Upper lobe of right lung (tissue), 1 donor: ENCODE measurements around the gene LPCAT3. TPM values are rescaled to one million over a fixed set of nuclear protein-coding genes. Genes with fewer than 3 reads are reported as not detected.

Experiments used
- ATAC-seq: fragments of 200-7000 bp; cut with Tn5 transposase; one replicate; pipeline ENCODE4 v1.9.1; 2020; ENCODE audit warnings: mild to moderate bottlenecking, moderate library complexity
- DNase-seq: peaks from one replicate; pipeline ENCODE4 v3.0.0-alpha.2; 2020
- H3K27ac ChIP-seq: fragments of 200-600 bp; one replicate; pipeline ENCODE4 v1.8.0; 2022
- H3K27me3 ChIP-seq: fragments of 200-600 bp; one replicate; pipeline ENCODE4 v1.8.0; 2022; ENCODE audit warnings: mild to moderate bottlenecking
- H3K36me3 ChIP-seq: fragments of 200-600 bp; one replicate; pipeline ENCODE4 v1.8.0; 2022
- H3K4me1 ChIP-seq: fragments of 200-600 bp; one replicate; pipeline ENCODE4 v1.8.0; 2022
- H3K4me3 ChIP-seq: fragments of 200-600 bp; one replicate; pipeline ENCODE4 v1.8.0; 2022; ENCODE audit warnings: mild to moderate bottlenecking
- H3K9me3 ChIP-seq: fragments of 200-600 bp; one replicate; pipeline ENCODE4 v1.8.0; 2022
- intact Hi-C: fragments of 100-400 bp; cut with DNase I; formaldehyde crosslinking; loops from one replicate; pipeline ENCODE4 v1.11.0; 2022
- total RNA-seq: library from RNA; stranded (reverse); fragmentation: NEBNext Ultra II Directional; extraction: Animal tissue kit (Norgen Biotek cat#: 25700); gene quantifications from one replicate; pipeline ENCODE4 v1.2.1, GENCODE V29; 2021
- TF ChIP-seq, protein P1 (sequence below): fragments of 200-600 bp; IDR thresholded peaks from one replicate; pipeline ENCODE4 v1.8.0; 2022; ENCODE audit warnings: antibody characterized with exemption
- donor health status: DM: no; HTN: yes; CAD: no; lungs with severe emphysema.

Gene LPCAT3
- total RNA-seq, 1 donor from 2014 or later: 70.5 TPM

DNA sequence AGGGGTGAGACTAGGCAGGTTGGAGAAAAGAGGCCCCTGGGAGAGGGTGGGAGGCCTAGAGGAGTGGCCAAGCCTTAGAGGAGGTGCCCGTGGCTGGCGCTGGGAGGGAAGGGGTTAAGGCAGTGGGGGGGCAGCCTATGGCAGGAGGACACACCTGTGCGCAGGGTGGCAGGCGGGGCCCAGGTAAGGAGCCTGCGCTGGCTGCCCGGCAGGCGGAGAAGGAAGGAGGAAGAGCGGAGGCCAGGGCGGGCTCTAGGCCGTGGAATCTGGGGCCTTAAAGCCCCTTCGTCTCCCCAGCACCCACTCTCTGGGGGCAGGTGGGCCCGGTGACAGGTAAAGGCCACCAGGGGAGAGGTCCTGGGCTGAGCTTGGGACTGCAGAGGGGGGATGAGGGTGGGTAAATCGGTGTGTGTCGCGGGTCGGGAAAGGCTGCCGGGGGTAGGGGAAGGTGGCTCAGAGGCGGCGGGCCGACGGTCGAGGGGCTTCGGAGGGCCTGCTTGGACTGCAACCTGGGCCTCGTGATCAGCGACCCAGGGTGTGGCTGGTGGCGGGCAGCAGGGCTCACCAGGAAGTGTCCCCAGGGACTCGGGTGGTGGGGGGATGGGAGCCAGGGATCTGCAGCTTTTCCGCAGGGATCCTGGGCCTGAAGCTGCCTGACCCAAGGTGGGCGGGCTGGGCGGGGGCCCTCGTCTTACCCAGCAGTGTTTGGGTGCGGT lies 55.1 kb downstream of the LPCAT3 start:
- DNase-seq: peak; percentile 96
- H3K4me3 ChIP-seq: peak overlapping the region; percentile 46
- no peaks in the 10 kb centered on the region for H3K9me3 ChIP-seq
- TF ChIP-seq, protein P1, sequence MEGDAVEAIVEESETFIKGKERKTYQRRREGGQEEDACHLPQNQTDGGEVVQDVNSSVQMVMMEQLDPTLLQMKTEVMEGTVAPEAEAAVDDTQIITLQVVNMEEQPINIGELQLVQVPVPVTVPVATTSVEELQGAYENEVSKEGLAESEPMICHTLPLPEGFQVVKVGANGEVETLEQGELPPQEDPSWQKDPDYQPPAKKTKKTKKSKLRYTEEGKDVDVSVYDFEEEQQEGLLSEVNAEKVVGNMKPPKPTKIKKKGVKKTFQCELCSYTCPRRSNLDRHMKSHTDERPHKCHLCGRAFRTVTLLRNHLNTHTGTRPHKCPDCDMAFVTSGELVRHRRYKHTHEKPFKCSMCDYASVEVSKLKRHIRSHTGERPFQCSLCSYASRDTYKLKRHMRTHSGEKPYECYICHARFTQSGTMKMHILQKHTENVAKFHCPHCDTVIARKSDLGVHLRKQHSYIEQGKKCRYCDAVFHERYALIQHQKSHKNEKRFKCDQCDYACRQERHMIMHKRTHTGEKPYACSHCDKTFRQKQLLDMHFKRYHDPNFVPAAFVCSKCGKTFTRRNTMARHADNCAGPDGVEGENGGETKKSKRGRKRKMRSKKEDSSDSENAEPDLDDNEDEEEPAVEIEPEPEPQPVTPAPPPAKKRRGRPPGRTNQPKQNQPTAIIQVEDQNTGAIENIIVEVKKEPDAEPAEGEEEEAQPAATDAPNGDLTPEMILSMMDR: no peak
- H3K27me3 ChIP-seq: no peaks in the 10 kb centered on the region
- peaks cover 31% of the 10 kb centered on the region for H3K36me3 ChIP-seq
- H3K4me1 ChIP-seq: peaks cover 53% of the 10 kb centered on the region
- intact Hi-C loops: loop anchor here (10.0 kb wide), 1 partner anchor 152 kb away; no protein-coding TSS in a partner anchor
- ATAC-seq: peak; percentile 80
- H3K27ac ChIP-seq: peak overlapping the region; percentile 94

DNA sequence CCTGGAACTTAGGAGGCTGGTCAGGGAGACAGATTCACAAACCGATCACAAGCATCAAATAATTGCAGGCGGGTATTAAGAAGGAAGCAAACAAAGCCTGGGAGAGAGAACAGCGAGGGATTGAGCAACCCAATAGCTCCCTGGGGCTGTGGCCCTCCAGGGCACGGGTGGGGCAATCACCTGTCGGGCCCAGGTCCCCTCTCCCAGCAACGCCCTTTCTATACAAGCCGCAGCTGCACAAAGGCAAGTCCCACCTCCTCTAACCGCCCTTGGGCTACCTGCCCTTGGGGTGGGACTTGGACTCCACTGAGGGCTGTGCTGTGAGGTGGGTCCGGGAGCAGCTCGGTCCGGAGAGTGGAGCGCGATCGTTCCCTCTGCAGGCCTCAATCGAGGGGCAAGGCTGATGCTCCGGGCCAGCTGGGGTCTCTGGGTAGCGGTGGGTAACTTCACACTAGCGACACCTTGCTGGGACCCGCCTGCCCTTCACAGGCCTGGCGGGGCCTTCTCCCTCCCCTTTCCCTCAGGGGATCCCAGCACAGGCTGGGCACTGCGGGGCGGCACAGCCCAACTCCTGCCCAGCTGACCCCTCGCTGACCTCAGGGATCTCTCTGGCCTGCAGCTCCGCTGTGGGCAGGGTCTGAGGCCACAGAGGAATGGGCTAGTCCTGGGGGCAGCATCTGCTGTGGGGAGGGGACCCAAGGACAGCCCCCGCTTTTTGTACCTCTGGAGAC lies 55.8 kb downstream of the LPCAT3 start:
- intact Hi-C loops: loop anchor here (10.0 kb wide), 1 partner anchor 152 kb away; no protein-coding TSS in a partner anchor
- Histone ChIP-seq H3K4me1 (peaks cover 59% of the 10 kb centered on the region), H3K9me3 (no peaks in the 10 kb centered on the region), H3K36me3 (peaks cover 24% of the 10 kb centered on the region), H3K27me3 (no peaks in the 10 kb centered on the region), H3K4me3 (peak overlapping the region; percentile 46), H3K27ac (peak overlapping the region; percentile 94)
- TF ChIP-seq, protein P1: no peak
- peak; percentile 88 for DNase-seq
- ATAC-seq: peak; percentile 61

DNA sequence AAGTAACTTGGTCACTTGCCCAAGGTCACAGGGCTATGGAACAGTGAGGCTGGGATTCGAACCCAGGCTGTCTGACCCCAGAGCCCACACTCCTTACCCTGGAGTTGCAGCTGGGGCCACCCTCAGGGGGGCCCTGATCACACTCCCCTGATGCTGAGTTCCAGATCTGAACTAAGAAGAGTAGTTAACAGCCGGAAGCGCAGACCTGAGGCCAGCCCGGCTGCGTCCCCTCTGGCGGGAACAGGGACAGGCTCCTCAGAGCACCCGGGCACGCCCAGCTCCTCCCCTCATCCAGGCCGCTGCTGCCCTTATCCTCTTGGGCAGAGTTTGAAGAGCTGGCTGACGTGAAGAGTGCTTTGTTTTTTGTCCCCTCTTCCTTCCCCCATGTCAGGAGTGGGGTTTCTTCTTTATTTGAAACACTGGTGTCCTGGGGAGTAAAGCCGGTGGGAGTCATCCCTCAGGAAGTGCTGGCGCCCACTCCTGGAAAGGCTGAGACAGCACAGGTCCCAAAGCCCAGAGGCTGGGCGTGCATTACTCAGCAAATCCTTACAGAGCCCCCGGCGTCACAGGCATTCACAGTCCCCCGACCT lies 56.5 kb downstream of the LPCAT3 start:
- Histone ChIP-seq H3K27ac (peak overlapping the region; percentile 94), H3K36me3 (peaks cover 17% of the 10 kb centered on the region), H3K4me3 (peak overlapping the region; percentile 46), H3K27me3 (no peaks in the 10 kb centered on the region), H3K9me3 (no peaks in the 10 kb centered on the region), H3K4me1 (peaks cover 66% of the 10 kb centered on the region)
- peak; percentile 89 for DNase-seq
- TF ChIP-seq, protein P1: peak; percentile 42
- ATAC-seq: peak; percentile 56
- intact Hi-C loops: loop anchor here (10.0 kb wide), 1 partner anchor 153 kb away; no protein-coding TSS in a partner anchor

DNA sequence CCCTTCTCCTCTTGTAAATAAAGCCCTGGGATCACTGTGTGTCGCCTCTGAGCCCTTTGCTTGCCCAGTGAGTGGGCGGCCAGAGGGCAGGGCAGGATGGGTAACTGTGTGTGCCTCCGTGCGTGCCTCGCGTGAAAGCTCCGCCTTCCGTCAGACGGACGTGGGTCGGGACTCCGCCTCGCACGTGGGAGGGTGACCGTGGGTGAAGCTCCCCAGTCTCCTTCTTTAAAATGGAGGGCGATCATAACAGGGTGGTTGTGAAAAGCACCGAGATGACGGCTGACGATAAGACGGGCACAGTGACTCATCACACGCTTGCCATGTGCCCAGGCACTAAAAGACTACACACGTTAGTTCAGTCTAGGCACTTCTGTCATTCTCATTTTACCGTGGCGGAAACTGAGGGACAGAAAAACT lies 57.0 kb downstream of the LPCAT3 start:
- DNase-seq (peak; percentile 94), ATAC-seq (peak; percentile 63)
- peak overlapping the region; percentile 46 for H3K4me3 ChIP-seq
- H3K27ac ChIP-seq: peak overlapping the region; percentile 94
- H3K36me3 ChIP-seq: peaks cover 12% of the 10 kb centered on the region
- TF ChIP-seq, protein P1: no peak
- no peaks in the 10 kb centered on the region for H3K27me3 ChIP-seq
- peaks cover 67% of the 10 kb centered on the region for H3K4me1 ChIP-seq
- intact Hi-C loops: loop anchor here (10.0 kb wide), 1 partner anchor 154 kb away; no protein-coding TSS in a partner anchor
- no peaks in the 10 kb centered on the region for H3K9me3 ChIP-seq

DNA sequence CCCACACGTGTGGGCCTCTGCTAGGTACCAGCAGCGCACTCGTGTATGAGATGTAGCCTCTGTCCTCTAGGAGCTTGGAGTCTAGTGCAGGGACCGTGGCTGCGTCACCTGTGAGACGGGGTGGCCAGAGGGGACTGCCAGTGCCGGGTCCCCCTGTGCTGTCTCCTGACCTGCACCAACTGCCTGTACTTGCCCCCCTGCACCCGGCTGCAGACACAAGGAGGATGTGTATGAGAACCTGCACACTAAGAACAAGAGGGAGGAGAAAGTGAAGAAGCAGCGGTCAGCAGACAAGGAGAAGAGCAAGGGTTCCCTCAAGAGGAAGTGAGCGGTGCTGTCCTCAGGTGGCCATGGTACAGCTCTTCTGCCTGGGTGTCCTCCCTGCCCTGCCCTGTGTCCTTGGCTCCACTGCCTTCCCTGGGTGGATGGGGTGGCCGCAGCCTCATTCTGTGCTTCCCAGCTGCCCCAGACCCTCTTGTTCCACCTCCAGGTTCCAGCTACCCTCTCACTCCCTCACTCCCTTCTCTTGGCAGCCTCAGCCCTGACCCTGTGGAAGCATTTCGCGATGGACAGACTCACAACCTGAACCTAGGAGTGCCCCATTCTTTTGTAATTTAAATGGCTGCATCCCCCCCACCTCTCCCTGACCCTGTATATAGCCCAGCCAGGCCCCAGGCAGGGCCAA lies 57.5 kb downstream of the LPCAT3 start:
- DNase-seq (peak; percentile 65), ATAC-seq (no peak)
- Histone ChIP-seq H3K9me3 (no peaks in the 10 kb centered on the region), H3K27me3 (no peaks in the 10 kb centered on the region), H3K4me1 (peaks cover 67% of the 10 kb centered on the region), H3K36me3 (peaks cover 7% of the 10 kb centered on the region), H3K4me3 (peak overlapping the region; percentile 46), H3K27ac (peak overlapping the region; percentile 94)
- TF ChIP-seq, protein P1: peak; percentile 9
- intact Hi-C loops: loop anchor here (10.0 kb wide), 1 partner anchor 154 kb away; no protein-coding TSS in a partner anchor
